ENCODE measurements around the gene CACNG4. TPM values are rescaled to one million over a fixed set of nuclear protein-coding genes. Genes with fewer than 3 reads are reported as not detected.

CACNG4 gene
- polyA plus RNA-seq, 12 donors: 5.6 to 16.3 (median 9.0) TPM; not detected in 1

DNA sequence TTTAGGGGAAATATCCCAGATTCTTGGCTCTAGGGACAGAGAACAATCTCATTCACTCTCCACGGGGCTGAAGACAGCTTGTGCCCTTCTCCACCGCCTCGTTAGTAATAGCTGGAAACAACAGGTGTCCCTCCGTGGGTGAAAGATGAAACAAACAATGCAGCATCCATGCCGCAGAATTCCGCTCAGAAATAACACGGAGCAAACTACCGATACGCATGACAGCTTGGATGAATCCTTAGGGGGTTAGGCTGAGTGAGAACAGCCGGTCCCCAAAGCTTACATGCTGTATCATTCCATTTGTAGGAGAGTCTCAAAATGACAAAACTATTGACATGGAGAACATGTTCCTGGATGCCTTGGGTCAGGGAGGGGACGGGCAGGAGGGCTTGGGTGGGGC lies 50.5 kb downstream of the CACNG4 start:
- DNase-seq: no peak

DNA sequence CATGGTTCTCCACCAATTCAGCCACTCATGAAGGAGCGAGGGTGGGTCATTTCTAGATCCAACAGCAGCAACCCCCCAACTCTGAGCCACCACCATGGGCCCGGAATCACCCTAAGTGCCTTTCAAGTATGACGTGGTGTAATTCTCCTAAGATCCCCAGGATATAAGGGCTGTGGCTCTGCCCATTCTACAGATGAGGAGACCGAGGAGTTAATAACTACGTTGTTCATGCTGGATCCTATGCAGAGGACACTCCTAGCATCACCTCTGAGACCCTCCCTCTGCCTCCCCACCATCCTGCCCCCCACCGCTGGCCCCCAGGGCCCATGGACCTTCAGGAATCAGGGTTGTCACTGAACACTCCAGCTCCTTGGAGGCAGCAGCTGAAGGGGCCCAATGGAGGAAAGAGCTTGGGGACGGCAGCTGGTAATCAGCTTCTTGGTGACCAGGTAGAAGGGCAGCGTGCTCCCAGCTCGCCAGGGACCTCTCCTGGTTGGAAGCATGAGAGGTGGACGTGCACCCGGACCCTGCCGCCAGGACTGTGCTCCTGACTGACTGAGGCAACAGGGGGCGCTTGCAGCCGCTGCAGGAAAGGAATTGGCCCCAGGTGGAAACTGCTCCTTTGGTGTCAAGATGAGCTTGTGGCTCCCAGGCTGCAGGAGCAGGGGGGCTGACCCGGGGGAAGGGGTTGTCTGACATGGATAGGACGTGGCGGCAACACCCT lies 51.7 kb downstream of the CACNG4 start:
- no peak for DNase-seq

DNA sequence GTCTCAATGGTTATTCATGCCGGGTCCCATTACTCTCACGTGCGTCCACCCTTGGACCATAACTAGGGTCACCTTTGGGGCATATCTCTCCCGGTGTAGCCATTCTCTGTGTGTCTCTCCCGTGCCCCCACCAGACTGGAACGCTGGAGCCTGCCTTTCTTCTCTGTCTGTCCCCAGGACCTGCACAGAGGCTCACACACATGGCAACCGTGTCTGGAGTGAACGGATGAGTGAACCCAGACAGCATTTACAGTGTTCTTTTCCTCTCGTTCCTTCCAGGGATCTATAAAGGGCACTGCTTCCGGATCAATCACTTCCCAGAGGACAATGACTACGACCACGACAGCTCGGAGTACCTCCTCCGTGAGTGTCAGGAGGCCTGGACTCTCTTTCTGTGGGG lies 53.4 kb downstream of the CACNG4 start:
- DNase-seq: no peak

GRCh38 chr17:67018471-67019434 lies 54.2 kb downstream of the CACNG4 start:
- no peak for DNase-seq

- DNase-seq: no peak
Measured at GRCh38 chr17:67019809-67020208, 55.3 kb downstream of the CACNG4 start.

GRCh38 chr17:67020293-67020766 lies 55.8 kb downstream of the CACNG4 start:
- DNase-seq: no peak

- DNase-seq: no peak
Measured at GRCh38 chr17:67021196-67021595, 56.7 kb downstream of the CACNG4 start.

GRCh38 chr17:67021743-67022450 lies 57.4 kb downstream of the CACNG4 start:
- DNase-seq: no peak

DNA sequence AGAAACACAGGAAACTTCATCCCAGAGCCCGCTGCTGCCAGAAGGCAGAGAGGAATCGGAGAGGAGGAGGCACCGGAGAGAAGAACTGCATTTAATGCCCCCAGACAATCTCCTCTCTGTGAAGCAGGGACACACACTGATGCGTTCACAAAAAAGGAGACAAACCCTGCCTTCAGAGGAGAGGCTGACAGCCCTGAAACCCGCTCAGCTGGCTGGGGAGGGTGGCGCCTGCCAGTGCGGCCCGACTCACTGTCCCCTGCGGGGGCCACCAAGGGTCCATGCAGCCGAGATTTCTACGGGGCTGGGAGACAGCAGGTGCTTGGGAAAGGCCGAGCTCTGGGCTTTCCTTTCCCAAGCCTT lies 57.9 kb downstream of the CACNG4 start:
- no peak for DNase-seq

GRCh38 chr17:67024736-67025135 lies 60.2 kb downstream of the CACNG4 start:
- DNase-seq: no peak

DNA sequence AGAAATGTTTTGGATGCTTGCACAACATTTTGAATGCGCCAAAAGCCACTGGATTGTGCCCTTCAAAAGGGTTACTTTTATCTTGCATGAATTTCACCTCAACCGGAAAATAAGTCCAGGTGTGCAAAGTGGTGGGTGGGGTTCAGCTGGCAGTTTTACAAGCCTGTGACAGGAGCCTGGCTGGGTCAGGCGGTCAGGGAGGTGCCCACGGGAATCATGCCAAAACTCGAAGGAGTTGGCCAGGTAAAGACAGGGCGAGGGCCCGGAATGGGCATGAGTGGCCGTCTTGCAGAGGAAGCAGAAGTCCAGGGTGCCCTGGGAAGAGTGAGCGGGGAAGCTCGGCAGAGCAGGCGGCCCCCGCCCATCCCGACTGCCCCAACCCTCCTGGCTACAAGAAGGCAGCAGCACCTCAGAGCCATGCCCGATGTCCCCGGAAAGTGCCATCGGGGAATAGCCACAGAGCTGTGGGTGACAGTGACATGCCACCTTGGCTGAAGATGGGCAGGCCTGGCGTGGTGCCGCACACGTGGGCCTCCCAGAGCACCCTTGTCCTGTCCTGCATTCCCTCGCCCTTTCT lies 60.8 kb downstream of the CACNG4 start:
- DNase-seq: no peak

DNA sequence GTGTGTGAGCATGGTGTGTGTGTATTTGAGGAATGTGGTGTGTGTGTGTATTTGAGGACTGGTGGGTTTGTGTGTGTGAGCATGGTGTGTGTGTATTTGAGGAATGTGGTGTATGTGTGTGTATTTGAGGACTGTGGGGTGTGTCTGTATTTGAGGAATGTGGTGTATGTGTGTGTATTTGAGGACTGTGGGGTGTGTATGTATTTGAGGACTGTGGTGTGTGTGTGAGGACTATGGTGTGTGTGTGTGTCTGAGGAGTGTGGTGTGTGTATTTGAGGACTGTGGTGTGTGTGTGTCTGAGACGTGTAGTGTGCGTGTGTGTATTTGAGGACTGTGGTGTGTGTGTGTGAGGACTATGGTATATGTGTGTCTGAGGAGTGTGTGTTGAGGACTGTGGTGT lies 61.8 kb downstream of the CACNG4 start:
- no peak for DNase-seq

GRCh38 chr17:67027031-67027628 lies 62.6 kb downstream of the CACNG4 start:
- DNase-seq: no peak

GRCh38 chr17:67030641-67031040 lies 66.1 kb downstream of the CACNG4 start:
- DNase-seq: no peak

GRCh38 chr17:67032382-67032781 lies 67.9 kb downstream of the CACNG4 start:
- DNase-seq: no peak

- DNase-seq: no peak
Measured at GRCh38 chr17:67032985-67033384, 68.5 kb downstream of the CACNG4 start.

GRCh38 chr17:67033613-67034012 lies 69.1 kb downstream of the CACNG4 start:
- no peak for DNase-seq

GRCh38 chr17:67035131-67036083 lies 70.9 kb downstream of the CACNG4 start:
- DNase-seq: no peak

GRCh38 chr17:67038861-67039365 lies 74.4 kb downstream of the CACNG4 start:
- DNase-seq: no peak

DNA sequence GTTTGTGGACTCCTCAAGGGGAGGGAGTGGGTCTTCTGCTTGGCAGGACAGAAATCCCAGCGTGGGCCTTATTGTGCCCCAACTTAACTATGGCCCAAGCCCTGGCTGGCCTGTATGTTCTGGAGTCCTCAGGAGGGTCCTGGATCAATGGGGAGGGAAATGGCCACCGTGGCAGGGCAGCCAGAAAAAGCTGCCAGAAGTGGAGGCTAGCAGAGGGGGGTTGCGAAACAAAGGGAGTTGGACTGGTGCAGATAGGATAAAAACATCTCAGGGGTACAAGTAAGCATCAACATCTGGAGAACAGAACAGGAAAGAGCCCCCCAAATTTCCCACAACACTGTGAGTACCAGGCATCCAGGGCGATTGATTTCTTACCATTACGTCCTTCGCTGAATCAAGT lies 76.1 kb downstream of the CACNG4 start:
- DNase-seq: no peak

Measured in muscle of arm (tissue), 12 donors.